Activated naive CD4-positive, alpha-beta T cell (primary cell): ENCODE results near the gene PLAC1.

Experiments used
- DNase-seq, 4 experiments: peaks; one replicate each; lab custom pipeline; 2025; lab: John Stamatoyannopoulos, UW

PLAC1 gene

GRCh38 chrX:134670134-134670924 lies 12.1 kb upstream of the PLAC1 start:
- DNase-seq, result no peak

- no peak for DNase-seq
These were observed 11.3 kb upstream of the PLAC1 start for GRCh38 chrX:134669378-134670098.

GRCh38 chrX:134664202-134664601 lies 5.9 kb upstream of the PLAC1 start:
- no peak for DNase-seq

GRCh38 chrX:134661295-134661694 lies 3.0 kb upstream of the PLAC1 start:
- DNase-seq, result no peak

- DNase-seq, result no peak
These were observed 2.4 kb upstream of the PLAC1 start for GRCh38 chrX:134660627-134661026.

GRCh38 chrX:134659761-134660160 lies 1.5 kb upstream of the PLAC1 start:
- no peak for DNase-seq

- DNase-seq, result no peak
These were observed 421 bp upstream of the PLAC1 start for GRCh38 chrX:134658760-134659023.

- DNase-seq, result no peak
These were observed 3.8 kb downstream of the PLAC1 start for GRCh38 chrX:134654398-134655012.

GRCh38 chrX:134653835-134654234 lies 4.4 kb downstream of the PLAC1 start:
- DNase-seq, result no peak

- no peak for DNase-seq
These were observed 7.6 kb downstream of the PLAC1 start for GRCh38 chrX:134650701-134651100.

- no peak for DNase-seq
These were observed 8.5 kb downstream of the PLAC1 start for GRCh38 chrX:134649770-134650169.

- DNase-seq, result no peak
These were observed 10.8 kb downstream of the PLAC1 start for GRCh38 chrX:134647477-134647877.

GRCh38 chrX:134646691-134647090 lies 11.6 kb downstream of the PLAC1 start:
- no peak for DNase-seq

- no peak for DNase-seq
These were observed 12.2 kb downstream of the PLAC1 start for GRCh38 chrX:134645936-134646543.

- DNase-seq, result no peak
These were observed 15.9 kb downstream of the PLAC1 start for GRCh38 chrX:134642386-134642785.

GRCh38 chrX:134641346-134641745 lies 16.9 kb downstream of the PLAC1 start:
- DNase-seq, result no peak

GRCh38 chrX:134640914-134641313 lies 17.4 kb downstream of the PLAC1 start:
- no peak for DNase-seq

GRCh38 chrX:134636851-134637250 lies 21.4 kb downstream of the PLAC1 start:
- no peak for DNase-seq

GRCh38 chrX:134634691-134635090 lies 23.6 kb downstream of the PLAC1 start:
- DNase-seq, result no peak

GRCh38 chrX:134633832-134634231 lies 24.4 kb downstream of the PLAC1 start:
- no peak for DNase-seq

- DNase-seq, result no peak
These were observed 24.9 kb downstream of the PLAC1 start for GRCh38 chrX:134633394-134633793.

GRCh38 chrX:134632355-134632754 lies 25.9 kb downstream of the PLAC1 start:
- DNase-seq, result no peak
